Measurements from ENCODE around the gene VLDLR. TPM values are rescaled to one million over a fixed set of nuclear protein-coding genes. Genes with fewer than 3 reads are reported as not detected.
"Not testable (repeated sequence)": the region's sequence is repeated elsewhere in the genome, so short reads cannot be mapped to it uniquely, and the experiment has no call there.

The VLDLR gene
- total and polyA plus RNA-seq, 4 donors, result 28.5 to 35.4 (median 32.5) TPM

- no peaks in the 10 kb centered on the region for H3K36me3 ChIP-seq (ENCODE audit: control insufficient read depth, insufficient read depth, low read length)
- H3K27me3 ChIP-seq (ENCODE audit: control insufficient read depth, insufficient read depth, low read length), result no peaks in the 10 kb centered on the region
- no peaks in the 10 kb centered on the region for H3K4me1 ChIP-seq (ENCODE audit: control insufficient read depth, insufficient read depth, low read length)
- H3K27ac ChIP-seq (ENCODE audit: low read depth, low read length), result no peak overlapping the region
- DNase-seq (ENCODE audit: low read depth in 4 of 6, low spot score in 6 of 6), result peak in 1 of 6 donors; percentile 4
- H3K4me3 ChIP-seq (ENCODE audit: low read depth, low read length), result no peak overlapping the region
- H3K9me3 ChIP-seq (ENCODE audit: control insufficient read depth, insufficient read depth, low read length), result no peaks in the 10 kb centered on the region
- WGBS (ENCODE audit: insufficient coverage), result 60% methylated on average over 2 of the region's 2 CpGs
Measured at GRCh38 chr9:2691626-2692025, 70.0 kb downstream of the VLDLR start.

- Histone ChIP-seq H3K36me3 (ENCODE audit: control insufficient read depth, insufficient read depth, low read length) (no peaks in the 10 kb centered on the region), H3K4me1 (ENCODE audit: control insufficient read depth, insufficient read depth, low read length) (no peaks in the 10 kb centered on the region), H3K27ac (ENCODE audit: low read depth, low read length) (no peak overlapping the region), H3K9me3 (ENCODE audit: control insufficient read depth, insufficient read depth, low read length) (no peaks in the 10 kb centered on the region), H3K27me3 (ENCODE audit: control insufficient read depth, insufficient read depth, low read length) (no peaks in the 10 kb centered on the region), H3K4me3 (ENCODE audit: low read depth, low read length) (no peak overlapping the region)
- WGBS (ENCODE audit: insufficient coverage), result 100% methylated on average over 1 of the region's 3 CpGs
- no peak for DNase-seq (ENCODE audit: low read depth in 4 of 6, low spot score in 6 of 6)
Measured at GRCh38 chr9:2693056-2693455, 71.5 kb downstream of the VLDLR start.

GRCh38 chr9:2697492-2697891 lies 75.9 kb downstream of the VLDLR start:
- Histone ChIP-seq H3K4me1 (ENCODE audit: control insufficient read depth, insufficient read depth, low read length) (peaks cover 3% of the 10 kb centered on the region), H3K9me3 (ENCODE audit: control insufficient read depth, insufficient read depth, low read length) (no peaks in the 10 kb centered on the region), H3K27ac (ENCODE audit: low read depth, low read length) (no peak overlapping the region), H3K4me3 (ENCODE audit: low read depth, low read length) (no peak overlapping the region), H3K27me3 (ENCODE audit: control insufficient read depth, insufficient read depth, low read length) (no peaks in the 10 kb centered on the region), H3K36me3 (ENCODE audit: control insufficient read depth, insufficient read depth, low read length) (no peaks in the 10 kb centered on the region)
- no peak for DNase-seq (ENCODE audit: low read depth in 4 of 6, low spot score in 6 of 6)
- 100% methylated on average over 1 of the region's 3 CpGs for WGBS (ENCODE audit: insufficient coverage)

GRCh38 chr9:2700398-2700797 lies 78.8 kb downstream of the VLDLR start:
- no peak for DNase-seq (ENCODE audit: low read depth in 4 of 6, low spot score in 6 of 6)
- H3K4me3 ChIP-seq (ENCODE audit: low read depth, low read length), result no peak overlapping the region
- 83% methylated on average over 3 of the region's 6 CpGs for WGBS (ENCODE audit: insufficient coverage)
- no peaks in the 10 kb centered on the region for H3K9me3 ChIP-seq (ENCODE audit: control insufficient read depth, insufficient read depth, low read length)
- peaks cover 3% of the 10 kb centered on the region for H3K4me1 ChIP-seq (ENCODE audit: control insufficient read depth, insufficient read depth, low read length)
- no peaks in the 10 kb centered on the region for H3K27me3 ChIP-seq (ENCODE audit: control insufficient read depth, insufficient read depth, low read length)
- no peak overlapping the region for H3K27ac ChIP-seq (ENCODE audit: low read depth, low read length)
- no peaks in the 10 kb centered on the region for H3K36me3 ChIP-seq (ENCODE audit: control insufficient read depth, insufficient read depth, low read length)

- Histone ChIP-seq H3K27ac (ENCODE audit: low read depth, low read length) (no peak overlapping the region), H3K4me1 (ENCODE audit: control insufficient read depth, insufficient read depth, low read length) (peaks cover 3% of the 10 kb centered on the region), H3K9me3 (ENCODE audit: control insufficient read depth, insufficient read depth, low read length) (no peaks in the 10 kb centered on the region), H3K27me3 (ENCODE audit: control insufficient read depth, insufficient read depth, low read length) (no peaks in the 10 kb centered on the region), H3K4me3 (ENCODE audit: low read depth, low read length) (no peak overlapping the region), H3K36me3 (ENCODE audit: control insufficient read depth, insufficient read depth, low read length) (no peaks in the 10 kb centered on the region)
- no CpG with 5 or more reads among the region's 10 CpGs for WGBS (ENCODE audit: insufficient coverage)
- DNase-seq (ENCODE audit: low read depth in 4 of 6, low spot score in 6 of 6), result peak in 1 of 6 donors; percentile 16
Measured at GRCh38 chr9:2700909-2701550, 79.4 kb downstream of the VLDLR start.

GRCh38 chr9:2704504-2704903 lies 82.9 kb downstream of the VLDLR start:
- Histone ChIP-seq H3K27ac (ENCODE audit: low read depth, low read length) (no peak overlapping the region), H3K4me1 (ENCODE audit: control insufficient read depth, insufficient read depth, low read length) (peaks cover 3% of the 10 kb centered on the region), H3K9me3 (ENCODE audit: control insufficient read depth, insufficient read depth, low read length) (no peaks in the 10 kb centered on the region), H3K4me3 (ENCODE audit: low read depth, low read length) (no peak overlapping the region), H3K36me3 (ENCODE audit: control insufficient read depth, insufficient read depth, low read length) (no peaks in the 10 kb centered on the region), H3K27me3 (ENCODE audit: control insufficient read depth, insufficient read depth, low read length) (no peaks in the 10 kb centered on the region)
- DNase-seq (ENCODE audit: low read depth in 4 of 6, low spot score in 6 of 6), result no peak

- not testable (repeated sequence) for H3K9me3 ChIP-seq (ENCODE audit: control insufficient read depth, insufficient read depth, low read length); H3K4me3 ChIP-seq (ENCODE audit: low read depth, low read length); H3K36me3 ChIP-seq (ENCODE audit: control insufficient read depth, insufficient read depth, low read length); DNase-seq (ENCODE audit: low read depth in 4 of 6, low spot score in 6 of 6); H3K27me3 ChIP-seq (ENCODE audit: control insufficient read depth, insufficient read depth, low read length); H3K27ac ChIP-seq (ENCODE audit: low read depth, low read length); H3K4me1 ChIP-seq (ENCODE audit: control insufficient read depth, insufficient read depth, low read length)
- no CpG with 5 or more reads among the region's 3 CpGs for WGBS (ENCODE audit: insufficient coverage)
Measured at GRCh38 chr9:2707256-2707655, 85.7 kb downstream of the VLDLR start.

Other genes starting within 250 kb of the VLDLR start
- gene KCNV2, start 95.7 kb downstream of the VLDLR start, total RNA-seq, result not detected
- gene KCNV2, start 95.7 kb downstream of the VLDLR start, polyA plus RNA-seq (ENCODE audit: insufficient read length in 2 of 2), result under 1 TPM; 0.36 to 0.57 TPM
- gene PUM3, start 222.3 kb downstream of the VLDLR start, total RNA-seq, result 10 to 100 TPM; 33.0 to 39.8 TPM
- 10 to 100 TPM; 16.2 to 17.1 TPM for gene PUM3, start 222.3 kb downstream of the VLDLR start, polyA plus RNA-seq (ENCODE audit: insufficient read length in 2 of 2)